Mesendoderm (in vitro differentiated cells): ENCODE data around the gene CDH7.
A peak's percentile ranks its signal among the peaks of the same experiment; 100 is the strongest.

Experiments used
- DNase-seq: peaks from one replicate; pipeline ENCODE4 v3.0.0; 2013
- H2AK5ac ChIP-seq: 2 replicates; pipeline ENCODE4 v1.6.1; 2013; ENCODE audit warnings: low read length, inconsistent platforms
- H2BK120ac ChIP-seq: 2 replicates; pipeline ENCODE4 v1.6.1; 2013; ENCODE audit warnings: low read depth, mild to moderate bottlenecking, low read length, moderate library complexity, mixed read lengths
- H2BK15ac ChIP-seq: replicated peaks from 2 replicates; pipeline ENCODE4 v1.6.1; 2013; ENCODE audit warnings: low read depth, mild to moderate bottlenecking, moderate library complexity
- H2BK5ac ChIP-seq: 2 replicates; pipeline ENCODE4 v1.6.1; 2013; ENCODE audit warnings: low read length, inconsistent platforms
- H3K18ac ChIP-seq: 2 replicates; pipeline ENCODE4 v1.6.1; 2013; ENCODE audit warnings: mild to moderate bottlenecking, low read length, mixed read lengths
- H3K23ac ChIP-seq: one replicate; pipeline ENCODE4 v1.6.1; 2013; ENCODE audit warnings: low read length
- H3K27ac ChIP-seq: 2 replicates; pipeline ENCODE4 v1.5.1; 2013; ENCODE audit warnings: low read depth, mild to moderate bottlenecking, inconsistent platforms, low read length, moderate library complexity
- H3K27me3 ChIP-seq: 2 replicates; pipeline ENCODE4 v1.6.1; 2013; ENCODE audit warnings: low read length, control low read depth, mild to moderate bottlenecking, inconsistent platforms; ENCODE audit not compliant: insufficient read depth, poor library complexity
- H3K36me3 ChIP-seq: 2 replicates; pipeline ENCODE4 v1.6.1; 2013; ENCODE audit warnings: low read length, inconsistent platforms; ENCODE audit not compliant: control insufficient read depth, insufficient read depth
- H3K4ac ChIP-seq: one replicate; pipeline ENCODE4 v1.6.1; 2013; ENCODE audit warnings: low read depth, mild to moderate bottlenecking, low read length, moderate library complexity
- H3K4me1 ChIP-seq: 2 replicates; pipeline ENCODE4 v1.6.1; 2013; ENCODE audit warnings: low read depth, low read length, inconsistent platforms; ENCODE audit not compliant: control insufficient read depth
- H3K4me2 ChIP-seq: 2 replicates; pipeline ENCODE4 v1.6.1; 2013; ENCODE audit warnings: low read length
- H3K4me3 ChIP-seq: 2 replicates; pipeline ENCODE4 v1.5.1; 2013; ENCODE audit warnings: mild to moderate bottlenecking, low read length
- H3K56ac ChIP-seq: one replicate; pipeline ENCODE4 v1.6.1; 2013; ENCODE audit warnings: low read length
- H3K79me1 ChIP-seq: 2 replicates; pipeline ENCODE4 v1.6.1; 2013; ENCODE audit warnings: low read length, inconsistent platforms
- H3K79me2 ChIP-seq: 2 replicates; pipeline ENCODE4 v1.6.1; 2013; ENCODE audit warnings: mild to moderate bottlenecking, low read length; ENCODE audit not compliant: control insufficient read depth, insufficient read depth
- H3K9ac ChIP-seq: 2 replicates; pipeline ENCODE4 v1.6.1; 2013; ENCODE audit warnings: low read length, inconsistent platforms
- H4K5ac ChIP-seq: one replicate; pipeline ENCODE4 v1.6.1; 2013; ENCODE audit warnings: low read length
- H4K8ac ChIP-seq: one replicate; pipeline ENCODE4 v1.6.1; 2013; ENCODE audit warnings: low read depth, mild to moderate bottlenecking, control low read depth, low read length, moderate library complexity
- WGBS: extraction: QIAGEN DNeasy Blood & Tissue Kit; methylation state at CpG from one replicate; pipeline ENCODE4 v1.1.7; 2013; ENCODE audit warnings: low lambda C conversion rate, missing lambda C conversion rate; ENCODE audit not compliant: insufficient coverage; ENCODE audit errors: extremely low coverage; 5-methylcytosine and 5-hydroxymethylcytosine counted together

The CDH7 gene

DNA sequence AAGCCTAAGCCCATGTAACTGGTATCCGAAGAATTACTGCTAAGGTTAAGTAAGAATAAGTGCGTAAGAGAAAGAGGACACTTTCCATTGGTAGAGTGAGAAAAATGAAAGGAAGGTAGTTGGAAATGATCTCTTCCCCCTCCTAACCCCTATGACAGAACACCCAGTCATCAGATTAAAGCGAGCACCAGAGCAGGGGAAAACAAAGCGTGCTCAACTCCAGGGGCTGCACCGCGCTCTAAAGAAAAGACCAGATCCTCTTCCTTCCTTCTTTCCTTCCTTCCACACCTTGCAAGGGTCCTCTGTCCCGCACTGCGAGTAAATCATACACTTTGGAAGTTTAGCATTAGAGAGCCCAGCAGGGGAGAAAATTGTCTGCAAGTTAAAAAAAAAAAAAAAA is 971 bp upstream of the CDH7 start:
- Histone ChIP-seq H3K56ac (no peak overlapping the region), H3K79me1 (no peaks in the 10 kb centered on the region), H3K18ac (no peak overlapping the region), H3K79me2 (no peaks in the 10 kb centered on the region), H3K4me3 (no peak overlapping the region), H3K9ac (no peak overlapping the region), H3K4me1 (no peaks in the 10 kb centered on the region), H2BK5ac (no peak overlapping the region), H3K27me3 (peaks cover 8% of the 10 kb centered on the region), H2AK5ac (no peak overlapping the region), H4K5ac (no peak overlapping the region), H3K27ac (no peak overlapping the region), H4K8ac (no peak overlapping the region), H3K4me2 (peak overlapping the region; percentile 23), H2BK15ac (no peak overlapping the region), H3K36me3 (no peaks in the 10 kb centered on the region), H3K4ac (no peak overlapping the region), H2BK120ac (no peak overlapping the region), H3K23ac (no peak overlapping the region)
- WGBS, result no CpG with 5 or more reads among the region's 8 CpGs
- DNase-seq, result peak; percentile 6

GRCh38 chr18:65751155-65752085 is 608 bp downstream of the CDH7 start:
- no peak overlapping the region for H3K27ac ChIP-seq
- H2AK5ac ChIP-seq, result no peak overlapping the region
- no CpG with 5 or more reads among the region's 42 CpGs for WGBS
- no peak overlapping the region for H4K5ac ChIP-seq
- no peak overlapping the region for H3K23ac ChIP-seq
- peak overlapping the region; percentile 47 for H3K9ac ChIP-seq
- H3K4me1 ChIP-seq, result no peaks in the 10 kb centered on the region
- H3K4ac ChIP-seq, result no peak overlapping the region
- H3K56ac ChIP-seq, result peak overlapping the region; percentile 58
- peak; percentile 65 for DNase-seq
- peaks cover 8% of the 10 kb centered on the region for H3K27me3 ChIP-seq
- H3K18ac ChIP-seq, result no peak overlapping the region
- no peaks in the 10 kb centered on the region for H3K79me1 ChIP-seq
- H3K79me2 ChIP-seq, result no peaks in the 10 kb centered on the region
- no peak overlapping the region for H2BK15ac ChIP-seq
- no peak overlapping the region for H4K8ac ChIP-seq
- no peak overlapping the region for H2BK5ac ChIP-seq
- peak overlapping the region; percentile 89 for H3K4me2 ChIP-seq
- peak overlapping the region; percentile 44 for H3K4me3 ChIP-seq
- no peak overlapping the region for H2BK120ac ChIP-seq
- H3K36me3 ChIP-seq, result no peaks in the 10 kb centered on the region

DNA sequence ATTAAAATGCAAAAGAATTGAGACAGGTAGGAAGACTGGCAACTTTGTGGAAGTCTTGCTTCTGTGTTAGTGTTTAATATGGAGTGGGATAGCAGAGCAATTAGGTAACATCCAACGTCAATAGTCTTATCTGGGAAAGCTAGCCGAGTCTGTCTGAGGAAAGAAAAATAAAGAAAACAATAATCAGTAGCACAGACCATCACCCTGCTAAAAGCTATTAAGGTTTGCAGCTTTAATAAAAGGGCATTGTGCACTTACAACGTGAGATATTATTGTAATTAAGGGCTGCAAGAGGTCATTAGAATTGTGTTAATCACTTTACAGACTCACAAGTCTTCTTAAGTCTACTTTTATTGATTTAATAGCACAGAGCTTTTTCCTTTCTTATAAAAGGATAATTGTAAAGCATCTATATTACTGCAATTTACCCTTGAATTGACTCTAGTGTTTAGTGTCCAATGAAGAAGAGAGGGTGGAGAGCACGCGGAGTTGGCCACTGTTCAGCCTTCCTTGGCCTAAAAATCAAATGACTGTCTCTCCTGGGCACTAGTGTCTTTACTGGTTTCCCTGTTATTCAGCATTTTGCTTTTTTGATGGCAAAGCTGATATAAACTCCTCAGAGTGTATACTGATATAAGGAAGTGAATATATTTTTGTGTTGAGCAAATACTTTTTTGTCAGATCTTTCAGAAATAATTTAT is 2.0 kb downstream of the CDH7 start:
- H3K36me3 ChIP-seq, result no peaks in the 10 kb centered on the region
- H3K18ac ChIP-seq, result no peak overlapping the region
- no peak overlapping the region for H4K5ac ChIP-seq
- no peak for DNase-seq
- H3K9ac ChIP-seq, result no peak overlapping the region
- peaks cover 8% of the 10 kb centered on the region for H3K27me3 ChIP-seq
- WGBS, result no CpG with 5 or more reads among the region's 5 CpGs
- H3K79me2 ChIP-seq, result no peaks in the 10 kb centered on the region
- no peaks in the 10 kb centered on the region for H3K79me1 ChIP-seq
- no peak overlapping the region for H3K4me3 ChIP-seq
- no peak overlapping the region for H2AK5ac ChIP-seq
- H3K23ac ChIP-seq, result no peak overlapping the region
- H4K8ac ChIP-seq, result no peak overlapping the region
- H3K4me2 ChIP-seq, result no peak overlapping the region
- no peak overlapping the region for H3K4ac ChIP-seq
- H3K56ac ChIP-seq, result no peak overlapping the region
- H3K27ac ChIP-seq, result no peak overlapping the region
- H2BK15ac ChIP-seq, result no peak overlapping the region
- H3K4me1 ChIP-seq, result no peaks in the 10 kb centered on the region
- H2BK120ac ChIP-seq, result no peak overlapping the region
- no peak overlapping the region for H2BK5ac ChIP-seq

DNA sequence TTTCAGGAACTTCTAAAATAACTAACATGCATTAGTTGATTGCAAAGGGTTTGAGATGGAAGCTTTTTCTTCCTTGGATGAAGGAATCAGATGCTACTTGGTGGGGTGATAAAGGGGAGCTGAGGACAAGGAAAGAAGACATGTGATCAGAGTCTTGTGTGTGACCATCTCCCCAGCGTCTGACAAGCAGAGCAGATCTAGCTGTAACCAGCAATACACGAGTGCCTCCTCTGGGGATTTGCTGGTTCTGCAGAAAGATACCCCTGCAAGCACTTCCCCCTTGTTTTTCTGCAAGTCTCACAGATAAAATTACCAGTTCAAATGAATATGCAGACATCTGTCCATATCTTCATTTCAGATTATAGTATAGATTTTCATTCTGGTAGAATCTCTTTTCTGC is 2.7 kb downstream of the CDH7 start:
- Histone ChIP-seq H3K4me3 (no peak overlapping the region), H4K5ac (no peak overlapping the region), H4K8ac (no peak overlapping the region), H3K79me1 (no peaks in the 10 kb centered on the region), H3K56ac (no peak overlapping the region), H2BK15ac (no peak overlapping the region), H3K36me3 (no peaks in the 10 kb centered on the region), H3K4me2 (no peak overlapping the region), H3K23ac (no peak overlapping the region), H3K18ac (no peak overlapping the region), H3K4me1 (no peaks in the 10 kb centered on the region), H2AK5ac (no peak overlapping the region), H2BK120ac (no peak overlapping the region), H3K9ac (no peak overlapping the region), H3K27me3 (peaks cover 8% of the 10 kb centered on the region), H2BK5ac (no peak overlapping the region), H3K4ac (no peak overlapping the region), H3K27ac (no peak overlapping the region), H3K79me2 (no peaks in the 10 kb centered on the region)
- peak; percentile 85 for DNase-seq
- no CpG with 5 or more reads among the region's 2 CpGs for WGBS

DNA sequence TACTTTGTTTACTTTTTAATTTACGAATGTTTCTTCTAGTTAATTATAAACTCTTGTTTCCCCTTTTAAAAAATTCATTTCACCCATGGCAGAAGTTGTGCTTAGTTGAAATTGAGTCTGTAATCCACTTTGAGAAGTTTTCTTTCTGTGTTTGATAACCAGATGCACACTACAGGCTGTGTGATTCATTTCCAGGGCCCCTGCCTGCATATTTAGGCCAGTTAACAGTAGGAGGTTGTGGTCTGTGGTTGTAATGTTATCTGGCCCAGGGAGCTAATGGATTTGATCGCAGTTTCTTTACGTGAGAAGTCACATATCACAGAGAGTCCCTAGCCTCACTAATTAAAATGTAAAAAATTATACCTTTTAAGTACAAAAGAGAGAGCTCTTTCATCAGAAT is 3.3 kb downstream of the CDH7 start:
- H4K5ac ChIP-seq, result no peak overlapping the region
- H2BK5ac ChIP-seq, result no peak overlapping the region
- no peaks in the 10 kb centered on the region for H3K79me2 ChIP-seq
- no peak overlapping the region for H3K27ac ChIP-seq
- H4K8ac ChIP-seq, result no peak overlapping the region
- H3K23ac ChIP-seq, result no peak overlapping the region
- H2AK5ac ChIP-seq, result no peak overlapping the region
- no peaks in the 10 kb centered on the region for H3K36me3 ChIP-seq
- H2BK120ac ChIP-seq, result no peak overlapping the region
- DNase-seq, result peak; percentile 74
- no peak overlapping the region for H3K18ac ChIP-seq
- peaks cover 8% of the 10 kb centered on the region for H3K27me3 ChIP-seq
- no peaks in the 10 kb centered on the region for H3K4me1 ChIP-seq
- H3K4ac ChIP-seq, result no peak overlapping the region
- H3K4me3 ChIP-seq, result no peak overlapping the region
- H2BK15ac ChIP-seq, result no peak overlapping the region
- H3K56ac ChIP-seq, result no peak overlapping the region
- WGBS, result no CpG with 5 or more reads among the region's 3 CpGs
- no peak overlapping the region for H3K4me2 ChIP-seq
- no peak overlapping the region for H3K9ac ChIP-seq
- no peaks in the 10 kb centered on the region for H3K79me1 ChIP-seq
